Renal cortex interstitium (tissue), 3 donors: ENCODE results near the gene FLOT1. TPM values are rescaled to one million over a fixed set of nuclear protein-coding genes. Genes with fewer than 3 reads are reported as not detected.

Experiments used
- polyA plus RNA-seq, 3 donors: library from polyadenylated mRNA; unstranded; fragments of 120-200 nt; gene quantifications; one replicate each; pipeline ENCODE4 v1.2.1, GENCODE V29; 2013; ENCODE audit not compliant: insufficient read length in 3 of 3

Gene FLOT1
- polyA plus RNA-seq, 3 donors, result 134 to 139 (median 138) TPM

Other genes starting within 250 kb of the FLOT1 start
- 100 to 1,000 TPM in 1 of 3 donors, 10 to 100 TPM in 2; 85.3 to 112 (median 98.3) TPM for gene GNL1, start 186.2 kb downstream of the FLOT1 start, polyA plus RNA-seq
- gene PRR3, start 185.4 kb downstream of the FLOT1 start, polyA plus RNA-seq, result 10 to 100 TPM; 30.2 to 36.8 (median 32.0) TPM
- 10 to 100 TPM; 68.1 to 74.4 (median 72.5) TPM for gene ABCF1, start 171.2 kb downstream of the FLOT1 start, polyA plus RNA-seq
- gene PPP1R10, start 125.4 kb downstream of the FLOT1 start, polyA plus RNA-seq, result 10 to 100 TPM; 49.1 to 56.9 (median 50.0) TPM
- gene MRPS18B, start 124.8 kb downstream of the FLOT1 start, polyA plus RNA-seq, result 10 to 100 TPM; 60.6 to 67.9 (median 62.2) TPM
- 10 to 100 TPM; 39.9 to 60.5 (median 43.3) TPM for gene ATAT1, start 115.8 kb downstream of the FLOT1 start, polyA plus RNA-seq
- 10 to 100 TPM; 18.2 to 29.8 (median 18.6) TPM for gene C6orf136, start 95.6 kb downstream of the FLOT1 start, polyA plus RNA-seq
- gene DHX16, start 69.7 kb downstream of the FLOT1 start, polyA plus RNA-seq, result 10 to 100 TPM; 46.2 to 51.0 (median 50.7) TPM
- gene PPP1R18, start 56.0 kb downstream of the FLOT1 start, polyA plus RNA-seq, result 10 to 100 TPM; 29.8 to 43.1 (median 34.2) TPM
- 10 to 100 TPM; 34.1 to 43.5 (median 35.2) TPM for gene NRM, start 51.7 kb downstream of the FLOT1 start, polyA plus RNA-seq
- gene MDC1, start 25.4 kb downstream of the FLOT1 start, polyA plus RNA-seq, result 10 to 100 TPM; 46.4 to 51.0 (median 48.0) TPM
- 1,000 to 10,000 TPM; 1,054 to 1,337 (median 1,265) TPM for gene TUBB, start 22.3 kb downstream of the FLOT1 start, polyA plus RNA-seq
- 10 to 100 TPM; 18.3 to 29.0 (median 20.2) TPM for gene IER3, start 1.9 kb upstream of the FLOT1 start, polyA plus RNA-seq
- 100 to 1,000 TPM; 145 to 195 (median 177) TPM for gene DDR1, start 141.8 kb upstream of the FLOT1 start, polyA plus RNA-seq
- gene GTF2H4, start 165.5 kb upstream of the FLOT1 start, polyA plus RNA-seq, result 10 to 100 TPM; 41.4 to 54.3 (median 48.3) TPM
- gene VARS2, start 171.6 kb upstream of the FLOT1 start, polyA plus RNA-seq, result 10 to 100 TPM; 41.6 to 50.7 (median 48.3) TPM
- gene SFTA2, start 189.5 kb upstream of the FLOT1 start, polyA plus RNA-seq, result 1 to 10 TPM in 2 of 3 donors, under 1 TPM in 1; 0.80 to 1.3 (median 1.2) TPM
- under 1 TPM; 0.03 to 0.18 (median 0.08) TPM for gene MUCL3, start 198.3 kb upstream of the FLOT1 start, polyA plus RNA-seq
- not detected for gene MUC21, start 241.0 kb upstream of the FLOT1 start, polyA plus RNA-seq